GM23338 (cell line): ENCODE results near the gene TRIM15. TPM values are rescaled to one million over a fixed set of nuclear protein-coding genes. Genes with fewer than 3 reads are reported as not detected.

Experiments used
- ATAC-seq: fragments of 200-7000 bp; cut with Tn5 transposase; 3 replicates; pipeline ENCODE4 v1.9.1; 2020
- DNase-seq: peaks from one replicate; pipeline ENCODE4 v3.0.0-alpha.2; 2015; ENCODE audit warnings: low spot score
- H2AFZ ChIP-seq: fragments of 200-600 bp; sonication (generic); 2 replicates; pipeline ENCODE4 v1.8.0; 2016; ENCODE audit warnings: antibody characterized with exemption, mild to moderate bottlenecking, moderate library complexity
- H3F3A ChIP-seq: fragments of 200-600 bp; sonication (generic); replicated peaks from 2 replicates; pipeline ENCODE4 v1.8.0; 2017; ENCODE audit warnings: antibody characterized with exemption, mixed run types, low read depth
- H3K27ac ChIP-seq: fragments of 200-600 bp; sonication (generic); 2 replicates; pipeline ENCODE4 v1.6.1; 2016; ENCODE audit warnings: low read depth
- H3K27me3 ChIP-seq: fragments of 200-600 bp; sonication (generic); 2 replicates; pipeline ENCODE4 v1.8.0; 2016; ENCODE audit warnings: mild to moderate bottlenecking, mixed run types, moderate library complexity; ENCODE audit not compliant: insufficient read depth
- H3K36me3 ChIP-seq: fragments of 200-600 bp; sonication (generic); 2 replicates; pipeline ENCODE4 v1.8.0; 2016; ENCODE audit warnings: mild to moderate bottlenecking; ENCODE audit not compliant: insufficient read depth
- H3K4me1 ChIP-seq: fragments of 200-600 bp; sonication (generic); 2 replicates; pipeline ENCODE4 v1.8.0; 2016; ENCODE audit warnings: mild to moderate bottlenecking, moderate library complexity; ENCODE audit not compliant: insufficient read depth
- H3K4me2 ChIP-seq: fragments of 200-600 bp; sonication (generic); 2 replicates; pipeline ENCODE4 v1.7.1; 2017; ENCODE audit warnings: mixed run types
- H3K4me3 ChIP-seq: fragments of 200-600 bp; sonication (generic); 2 replicates; pipeline ENCODE4 v1.6.1; 2016; ENCODE audit warnings: mixed run types
- H3K79me2 ChIP-seq: fragments of 200-600 bp; sonication (generic); replicated peaks from 2 replicates; pipeline ENCODE4 v1.8.0; 2017; ENCODE audit warnings: mild to moderate bottlenecking; ENCODE audit not compliant: insufficient read depth
- H3K9me2 ChIP-seq: fragments of 200-600 bp; sonication (generic); 2 replicates; pipeline ENCODE4 v1.8.0; 2017; ENCODE audit not compliant: insufficient read depth
- H4K20me1 ChIP-seq: fragments of 200-600 bp; sonication (generic); replicated peaks from 2 replicates; pipeline ENCODE4 v1.8.0; 2017; ENCODE audit warnings: mild to moderate bottlenecking; ENCODE audit not compliant: insufficient read depth
- H3K27ac Mint-ChIP-seq: 2 replicates; pipeline ENCODE4 v1.8.0; 2020; ENCODE audit warnings: inconsistent platforms, mild to moderate bottlenecking, moderate library complexity, mixed read lengths
- H3K27me3 Mint-ChIP-seq: 3 replicates; pipeline ENCODE4 v1.8.0; 2022; ENCODE audit warnings: low read depth, mild to moderate bottlenecking, moderate library complexity, mixed read lengths, inconsistent platforms; ENCODE audit not compliant: insufficient read depth, poor library complexity
- H3K36me3 Mint-ChIP-seq: 3 replicates; pipeline ENCODE4 v1.8.0; 2021; ENCODE audit warnings: low read depth, mild to moderate bottlenecking, inconsistent platforms, moderate library complexity, mixed read lengths
- H3K4me1 Mint-ChIP-seq: 3 replicates; pipeline ENCODE4 v1.8.0; 2020; ENCODE audit warnings: mild to moderate bottlenecking, inconsistent platforms, mixed read lengths
- H3K4me3 Mint-ChIP-seq: 3 replicates; pipeline ENCODE4 v1.8.0; 2021; ENCODE audit warnings: moderate library complexity, mild to moderate bottlenecking, inconsistent platforms, mixed read lengths
- H3K9me3 Mint-ChIP-seq: 3 replicates; pipeline ENCODE4 v1.8.0; 2020; ENCODE audit warnings: moderate library complexity, mild to moderate bottlenecking, inconsistent platforms, mixed read lengths
- CREB1 ChIP-seq: fragments of 250-450 bp; sonication (Bioruptor Pico); IDR thresholded peaks from 2 replicates; pipeline ENCODE4 v1.5.0; 2020; ENCODE audit warnings: low read depth, mild to moderate bottlenecking, moderate library complexity
- CTCF ChIP-seq, 2 experiments: fragments of 200-600 bp in 1 of 2; sonication (generic) in 1 of 2; conservative IDR thresholded peaks; 2 replicates each; pipeline versions ENCODE4 v1.5.1 to v1.6.1; 2016 to 2017; ENCODE audit warnings: antibody characterized with exemption in 2 of 2, low read depth in 2 of 2, mild to moderate bottlenecking in 2 of 2, moderate library complexity in 1 of 2
- EZH2phosphoT487 ChIP-seq: fragments of 200-600 bp; sonication (generic); IDR thresholded peaks from one replicate; pipeline ENCODE4 v1.8.1; 2018; ENCODE audit warnings: antibody characterized with exemption; ENCODE audit not compliant: unreplicated experiment
- JUNB ChIP-seq: IDR thresholded peaks from one replicate; pipeline ENCODE4 v1.6.1; 2016; ENCODE audit warnings: antibody characterized with exemption; ENCODE audit not compliant: unreplicated experiment
- POLR2AphosphoS5 ChIP-seq: IDR thresholded peaks from 2 replicates; pipeline ENCODE4 v1.6.1; 2016; ENCODE audit warnings: antibody characterized with exemption, low read depth
- ZNF331 ChIP-seq: fragments of 250-450 bp; sonication (Bioruptor Pico); IDR thresholded peaks from 2 replicates; pipeline ENCODE4 v1.5.0; 2020; ENCODE audit warnings: low read depth, mild to moderate bottlenecking, moderate library complexity
- polyA plus RNA-seq: library from polyadenylated mRNA; unstranded; fragments of >200 nt; fragmentation: Nextera tagmentation; extraction: Ambion mirVana; gene quantifications from 2 replicates; pipeline ENCODE4 v1.2.1, GENCODE V29; 2016
- total RNA-seq: library from RNA; depleted of rRNA; stranded (reverse); fragments of >200 nt; shearing (Covaris generic); gene quantifications from 2 replicates; pipeline ENCODE4 v1.2.3, GENCODE V29; 2014
- TF ChIP-seq, protein P1 (sequence below): fragments of 250-450 bp; sonication (Bioruptor Pico); IDR thresholded peaks from 2 replicates; pipeline ENCODE4 v1.5.0; 2020; ENCODE audit warnings: mild to moderate bottlenecking, moderate library complexity

The TRIM15 gene
- total and polyA plus RNA-seq, 2 experiments from 2014 or later = 0.21 to 1.0 TPM

DNA sequence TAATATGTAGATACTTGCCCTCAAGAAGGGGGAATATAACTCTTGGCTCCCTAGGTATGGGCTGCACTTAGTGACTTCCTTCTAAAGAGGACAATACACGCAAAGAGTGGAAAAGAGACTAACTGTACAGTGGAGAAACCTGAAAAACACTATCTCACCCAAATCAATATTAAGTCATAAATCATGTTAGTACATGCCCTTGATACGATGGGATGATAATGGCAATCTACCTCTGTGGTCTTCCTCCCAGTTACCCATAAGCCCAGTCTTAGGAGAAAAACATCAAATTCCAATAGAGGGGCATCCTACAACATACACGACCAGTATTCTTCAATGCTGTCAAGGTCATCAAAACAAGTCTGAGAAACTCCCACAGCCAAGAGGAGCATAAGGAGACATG, 48.6 kb downstream of the TRIM15 start (continued):
- TF ChIP-seq, protein P1, sequence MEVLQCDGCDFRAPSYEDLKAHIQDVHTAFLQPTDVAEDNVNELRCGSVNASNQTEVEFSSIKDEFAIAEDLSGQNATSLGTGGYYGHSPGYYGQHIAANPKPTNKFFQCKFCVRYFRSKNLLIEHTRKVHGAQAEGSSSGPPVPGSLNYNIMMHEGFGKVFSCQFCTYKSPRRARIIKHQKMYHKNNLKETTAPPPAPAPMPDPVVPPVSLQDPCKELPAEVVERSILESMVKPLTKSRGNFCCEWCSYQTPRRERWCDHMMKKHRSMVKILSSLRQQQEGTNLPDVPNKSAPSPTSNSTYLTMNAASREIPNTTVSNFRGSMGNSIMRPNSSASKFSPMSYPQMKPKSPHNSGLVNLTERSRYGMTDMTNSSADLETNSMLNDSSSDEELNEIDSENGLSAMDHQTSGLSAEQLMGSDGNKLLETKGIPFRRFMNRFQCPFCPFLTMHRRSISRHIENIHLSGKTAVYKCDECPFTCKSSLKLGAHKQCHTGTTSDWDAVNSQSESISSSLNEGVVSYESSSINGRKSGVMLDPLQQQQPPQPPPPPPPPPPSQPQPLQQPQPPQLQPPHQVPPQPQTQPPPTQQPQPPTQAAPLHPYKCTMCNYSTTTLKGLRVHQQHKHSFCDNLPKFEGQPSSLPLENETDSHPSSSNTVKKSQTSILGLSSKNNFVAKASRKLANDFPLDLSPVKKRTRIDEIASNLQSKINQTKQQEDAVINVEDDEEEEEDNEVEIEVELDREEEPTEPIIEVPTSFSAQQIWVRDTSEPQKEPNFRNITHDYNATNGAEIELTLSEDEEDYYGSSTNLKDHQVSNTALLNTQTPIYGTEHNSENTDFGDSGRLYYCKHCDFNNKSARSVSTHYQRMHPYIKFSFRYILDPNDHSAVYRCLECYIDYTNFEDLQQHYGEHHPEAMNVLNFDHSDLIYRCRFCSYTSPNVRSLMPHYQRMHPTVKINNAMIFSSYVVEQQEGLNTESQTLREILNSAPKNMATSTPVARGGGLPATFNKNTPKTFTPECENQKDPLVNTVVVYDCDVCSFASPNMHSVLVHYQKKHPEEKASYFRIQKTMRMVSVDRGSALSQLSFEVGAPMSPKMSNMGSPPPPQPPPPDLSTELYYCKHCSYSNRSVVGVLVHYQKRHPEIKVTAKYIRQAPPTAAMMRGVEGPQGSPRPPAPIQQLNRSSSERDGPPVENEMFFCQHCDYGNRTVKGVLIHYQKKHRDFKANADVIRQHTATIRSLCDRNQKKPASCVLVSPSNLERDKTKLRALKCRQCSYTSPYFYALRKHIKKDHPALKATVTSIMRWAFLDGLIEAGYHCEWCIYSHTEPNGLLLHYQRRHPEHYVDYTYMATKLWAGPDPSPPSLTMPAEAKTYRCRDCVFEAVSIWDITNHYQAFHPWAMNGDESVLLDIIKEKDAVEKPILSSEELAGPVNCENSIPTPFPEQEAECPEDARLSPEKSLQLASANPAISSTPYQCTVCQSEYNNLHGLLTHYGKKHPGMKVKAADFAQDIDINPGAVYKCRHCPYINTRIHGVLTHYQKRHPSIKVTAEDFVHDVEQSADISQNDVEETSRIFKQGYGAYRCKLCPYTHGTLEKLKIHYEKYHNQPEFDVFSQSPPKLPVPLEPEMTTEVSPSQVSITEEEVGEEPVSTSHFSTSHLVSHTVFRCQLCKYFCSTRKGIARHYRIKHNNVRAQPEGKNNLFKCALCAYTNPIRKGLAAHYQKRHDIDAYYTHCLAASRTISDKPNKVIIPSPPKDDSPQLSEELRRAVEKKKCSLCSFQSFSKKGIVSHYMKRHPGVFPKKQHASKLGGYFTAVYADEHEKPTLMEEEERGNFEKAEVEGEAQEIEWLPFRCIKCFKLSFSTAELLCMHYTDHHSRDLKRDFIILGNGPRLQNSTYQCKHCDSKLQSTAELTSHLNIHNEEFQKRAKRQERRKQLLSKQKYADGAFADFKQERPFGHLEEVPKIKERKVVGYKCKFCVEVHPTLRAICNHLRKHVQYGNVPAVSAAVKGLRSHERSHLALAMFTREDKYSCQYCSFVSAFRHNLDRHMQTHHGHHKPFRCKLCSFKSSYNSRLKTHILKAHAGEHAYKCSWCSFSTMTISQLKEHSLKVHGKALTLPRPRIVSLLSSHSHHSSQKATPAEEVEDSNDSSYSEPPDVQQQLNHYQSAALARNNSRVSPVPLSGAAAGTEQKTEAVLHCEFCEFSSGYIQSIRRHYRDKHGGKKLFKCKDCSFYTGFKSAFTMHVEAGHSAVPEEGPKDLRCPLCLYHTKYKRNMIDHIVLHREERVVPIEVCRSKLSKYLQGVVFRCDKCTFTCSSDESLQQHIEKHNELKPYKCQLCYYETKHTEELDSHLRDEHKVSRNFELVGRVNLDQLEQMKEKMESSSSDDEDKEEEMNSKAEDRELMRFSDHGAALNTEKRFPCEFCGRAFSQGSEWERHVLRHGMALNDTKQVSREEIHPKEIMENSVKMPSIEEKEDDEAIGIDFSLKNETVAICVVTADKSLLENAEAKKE (CRISPR knock-in tag) = no peak
- TF ChIP-seq POLR2AphosphoS5 = no peak
- TF ChIP-seq EZH2phosphoT487 = no peak
- TF ChIP-seq CREB1 (CRISPR knock-in tag) = no peak
- no peak for TF ChIP-seq JUNB
- TF ChIP-seq ZNF331 = no peak

DNA sequence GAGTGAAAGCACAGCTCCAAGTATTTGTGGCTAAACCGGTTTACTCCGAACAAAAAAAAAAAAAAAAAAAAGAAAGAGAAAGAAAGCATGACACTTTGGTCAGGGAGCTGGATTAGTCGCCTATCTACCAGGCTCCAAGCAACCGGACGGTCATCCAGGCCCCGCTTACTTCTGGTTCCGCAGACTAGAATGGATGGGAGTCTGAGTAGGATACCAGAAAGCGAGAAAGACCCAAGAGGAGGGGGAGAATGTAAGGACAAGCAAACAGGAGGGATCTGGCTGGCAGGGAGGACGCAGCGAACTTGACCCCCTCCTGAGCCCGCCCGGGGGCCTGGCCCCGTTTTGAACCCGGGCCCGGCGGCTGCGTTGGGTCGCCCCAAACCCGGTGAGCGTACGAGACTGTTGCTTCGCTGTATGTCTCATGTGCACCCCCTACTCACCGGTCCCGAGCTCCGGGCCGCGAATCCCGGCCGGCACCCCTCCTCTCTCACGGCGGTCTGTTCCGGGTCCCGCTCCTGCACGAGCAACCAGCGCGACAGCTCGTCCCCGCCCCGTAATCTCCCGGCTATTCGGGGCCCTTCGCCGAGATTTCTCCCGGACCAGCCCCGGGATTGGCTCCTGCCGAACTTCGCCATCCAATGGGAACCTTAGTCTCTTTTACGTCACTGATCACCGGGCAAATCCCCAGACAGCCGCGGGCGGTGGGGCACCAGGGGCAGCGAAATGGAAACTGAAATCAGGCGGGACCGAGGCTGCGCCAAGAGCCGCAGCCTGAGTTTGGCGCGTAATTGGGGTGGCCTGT, 49.7 kb downstream of the TRIM15 start, which contains the start of gene TRIM26:
Gene TRIM26 (minus strand): TSS at position 542 of the 802 bp plus-strand sequence. CDS start 14,303 bp downstream, outside the sequence.
- H2AFZ ChIP-seq = peak within 1 kb of the TSS; percentile 80
- peaks cover 7% of the 10 kb centered on the region; the same call in 1 of the 2 replicates for H3K27me3 ChIP-seq
- H3K79me2 ChIP-seq = peaks cover 40% of the 10 kb centered on the region
- peak within 1 kb of the TSS; percentile 95 for H3K4me3 Mint-ChIP-seq
- peaks cover 33% of the 10 kb centered on the region for H3K4me1 ChIP-seq
- ATAC-seq = peak; percentile 87
- peaks cover 4% of the 10 kb centered on the region; the same call in 2 of the 3 replicates for H3K9me3 Mint-ChIP-seq
- peaks cover 8% of the 10 kb centered on the region; the same call in 1 of the 2 replicates for H4K20me1 ChIP-seq
- peaks cover 16% of the 10 kb centered on the region for H3K27me3 Mint-ChIP-seq
- H3K4me1 Mint-ChIP-seq = peaks cover 37% of the 10 kb centered on the region
- H3K9me2 ChIP-seq = no peaks in the 10 kb centered on the region
- no peaks in the 10 kb centered on the region for H3F3A ChIP-seq
- H3K36me3 Mint-ChIP-seq = no peaks in the 10 kb centered on the region; the same call in 1 of the 3 replicates
- H3K27ac Mint-ChIP-seq = peak within 1 kb of the TSS; percentile 99
- no peaks in the 10 kb centered on the region for H3K36me3 ChIP-seq
- peak within 1 kb of the TSS; percentile 79 for H3K4me2 ChIP-seq
- H3K4me3 ChIP-seq = peak within 1 kb of the TSS; percentile 62
- peak; percentile 83 for TF ChIP-seq POLR2AphosphoS5
- TF ChIP-seq CTCF (conservative IDR thresholded peaks at IDR 0.05; ENCODE audit: low read depth in 2 of 2) = no peak
- peak; percentile 88 for TF ChIP-seq CREB1 (CRISPR knock-in tag)
- DNase-seq = peak; percentile 99
- H3K27ac ChIP-seq = peak within 1 kb of the TSS; percentile 77
